Suprapubic skin (tissue), 4 donors: Measurements from ENCODE around the gene TAPT1. TPM values are rescaled to one million over a fixed set of nuclear protein-coding genes. Genes with fewer than 3 reads are reported as not detected.

Source experiments
- DNase-seq, 2 donors: peaks; one replicate each; pipeline ENCODE4 v3.0.0-alpha.2; 2019; ENCODE audit warnings: low spot score in 2 of 2
- H3K27ac ChIP-seq: fragments of 200-600 bp; sonication (generic); one replicate; pipeline ENCODE4 v1.5.1; 2019
- H3K27me3 ChIP-seq: fragments of 200-600 bp; sonication (generic); one replicate; pipeline ENCODE4 v1.5.1; 2019
- H3K36me3 ChIP-seq: fragments of 200-600 bp; sonication (generic); one replicate; pipeline ENCODE4 v1.5.1; 2019
- H3K4me1 ChIP-seq: fragments of 200-600 bp; sonication (generic); one replicate; pipeline ENCODE4 v1.5.1; 2019
- H3K4me3 ChIP-seq: fragments of 200-600 bp; sonication (generic); one replicate; pipeline ENCODE4 v1.5.1; 2019; ENCODE audit warnings: mild to moderate bottlenecking
- H3K9me3 ChIP-seq: fragments of 200-600 bp; sonication (generic); one replicate; pipeline ENCODE4 v1.5.1; 2019
- CTCF ChIP-seq, 2 donors: fragments of 200-600 bp in 1 of 2; fragments of 450-650 bp in 1 of 2; sonication (generic) in 1 of 2; IDR thresholded peaks; one replicate each; pipeline ENCODE4 v1.5.1; 2016 to 2019; ENCODE audit warnings: antibody characterized with exemption in 2 of 2, mild to moderate bottlenecking in 1 of 2, moderate library complexity in 1 of 2
- EP300 ChIP-seq: sonication (generic); formaldehyde crosslinking; IDR thresholded peaks from one replicate; pipeline ENCODE4 v1.6.1; 2017; ENCODE audit warnings: antibody characterized with exemption
- POLR2A ChIP-seq, 2 donors: fragments of 450-650 bp; IDR thresholded peaks; one replicate each; pipeline ENCODE4 v1.6.1; 2017; ENCODE audit warnings: antibody characterized with exemption in 2 of 2, mild to moderate bottlenecking in 2 of 2, moderate library complexity in 2 of 2
- POLR2AphosphoS5 ChIP-seq, 3 donors: sonication (generic); formaldehyde crosslinking; IDR thresholded peaks; one replicate each; pipeline ENCODE4 v1.6.1; 2017; ENCODE audit warnings: antibody characterized with exemption in 3 of 3
- WGBS: methylation state at CpG from one replicate; pipeline ENCODE4 v1.1.5; 2018; 5-methylcytosine and 5-hydroxymethylcytosine counted together
- total RNA-seq, 4 donors: library from RNA; depleted of rRNA; stranded (reverse); fragments of >200 nt; gene quantifications; one replicate each; pipeline ENCODE4 v1.1.0, GENCODE V29; 2016

The TAPT1 gene
- total RNA-seq, 4 donors from 2014 or later, result 15.3 to 57.2 (median 23.7) TPM

- TF ChIP-seq CTCF (IDR thresholded peaks at IDR 0.05), result no peak
- no peak for TF ChIP-seq POLR2A (IDR thresholded peaks at IDR 0.05)
- TF ChIP-seq EP300, result no peak
- no peak for TF ChIP-seq POLR2AphosphoS5 (IDR thresholded peaks at IDR 0.05)
- no peak overlapping the region for H3K4me3 ChIP-seq
- no peak for DNase-seq
- no peaks in the 10 kb centered on the region for H3K27me3 ChIP-seq
- no peaks in the 10 kb centered on the region for H3K4me1 ChIP-seq
- no peaks in the 10 kb centered on the region for H3K36me3 ChIP-seq
- H3K27ac ChIP-seq, result no peak overlapping the region
- no peaks in the 10 kb centered on the region for H3K9me3 ChIP-seq
- WGBS, result 75% methylated on average over 4 of the region's 4 CpGs
Measured at GRCh38 chr4:16120720-16121119, 105.6 kb downstream of the TAPT1 start.

DNA sequence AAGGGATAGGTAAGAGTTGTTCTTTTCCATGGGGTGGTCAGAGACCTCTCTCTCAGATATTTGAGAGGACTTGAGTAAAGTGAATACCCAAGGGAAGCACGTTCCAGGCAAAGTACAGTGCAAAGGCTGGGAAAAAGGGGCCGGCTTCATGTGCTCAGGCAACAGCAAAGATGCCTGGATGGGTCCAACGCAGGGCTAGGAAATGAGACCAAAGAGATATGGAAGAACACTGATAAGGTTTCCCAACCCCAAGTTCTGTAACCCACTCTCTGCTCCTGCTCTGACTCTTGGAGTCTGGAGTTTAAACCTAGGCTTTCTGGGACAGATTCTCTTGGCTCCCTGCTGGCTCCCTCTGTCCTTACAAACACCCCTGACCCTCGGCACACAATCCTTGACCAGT, 106.3 kb downstream of the TAPT1 start:
- H3K4me3 ChIP-seq, result no peak overlapping the region
- TF ChIP-seq POLR2A (IDR thresholded peaks at IDR 0.05) (no peak), POLR2AphosphoS5 (IDR thresholded peaks at IDR 0.05) (no peak), CTCF (IDR thresholded peaks at IDR 0.05) (no peak), EP300 (no peak)
- no peak for DNase-seq
- no peaks in the 10 kb centered on the region for H3K4me1 ChIP-seq
- WGBS, result 91% methylated on average over 4 of the region's 4 CpGs
- no peaks in the 10 kb centered on the region for H3K27me3 ChIP-seq
- no peak overlapping the region for H3K27ac ChIP-seq
- no peaks in the 10 kb centered on the region for H3K9me3 ChIP-seq
- H3K36me3 ChIP-seq, result no peaks in the 10 kb centered on the region

- no peak for DNase-seq
- TF ChIP-seq POLR2A (IDR thresholded peaks at IDR 0.05) (no peak), POLR2AphosphoS5 (IDR thresholded peaks at IDR 0.05) (no peak), CTCF (IDR thresholded peaks at IDR 0.05) (no peak), EP300 (no peak)
- Histone ChIP-seq H3K36me3 (no peaks in the 10 kb centered on the region), H3K9me3 (no peaks in the 10 kb centered on the region), H3K27me3 (no peaks in the 10 kb centered on the region), H3K4me1 (no peaks in the 10 kb centered on the region), H3K4me3 (no peak overlapping the region), H3K27ac (no peak overlapping the region)
- WGBS, result 14% methylated on average over 2 of the region's 2 CpGs
Measured at GRCh38 chr4:16118090-16118489, 108.2 kb downstream of the TAPT1 start.

DNA sequence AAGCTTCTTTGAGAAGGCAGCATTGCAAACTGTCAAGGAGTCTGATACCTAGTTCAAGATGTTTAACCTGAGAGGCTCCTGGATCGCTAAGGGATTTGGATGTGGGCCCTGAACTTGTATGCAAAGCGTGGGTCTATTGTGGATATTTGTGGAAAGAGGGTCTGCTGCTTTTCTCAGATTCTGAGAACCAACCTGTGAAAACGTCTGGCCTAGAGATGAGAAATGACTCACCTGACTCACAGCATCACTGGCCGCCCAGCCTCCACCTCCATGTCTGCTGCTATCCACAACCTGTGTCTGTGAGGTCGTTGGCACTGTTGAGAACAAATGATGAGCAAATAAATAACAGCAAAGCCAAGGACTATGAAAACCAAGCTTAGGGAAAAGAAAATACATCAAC, 109.1 kb downstream of the TAPT1 start:
- Histone ChIP-seq H3K9me3 (no peaks in the 10 kb centered on the region), H3K4me1 (no peaks in the 10 kb centered on the region), H3K27ac (no peak overlapping the region), H3K27me3 (no peaks in the 10 kb centered on the region), H3K4me3 (no peak overlapping the region), H3K36me3 (no peaks in the 10 kb centered on the region)
- no peak for TF ChIP-seq POLR2A (IDR thresholded peaks at IDR 0.05)
- DNase-seq, result no peak
- WGBS, result 86% methylated on average over 5 of the region's 5 CpGs

DNA sequence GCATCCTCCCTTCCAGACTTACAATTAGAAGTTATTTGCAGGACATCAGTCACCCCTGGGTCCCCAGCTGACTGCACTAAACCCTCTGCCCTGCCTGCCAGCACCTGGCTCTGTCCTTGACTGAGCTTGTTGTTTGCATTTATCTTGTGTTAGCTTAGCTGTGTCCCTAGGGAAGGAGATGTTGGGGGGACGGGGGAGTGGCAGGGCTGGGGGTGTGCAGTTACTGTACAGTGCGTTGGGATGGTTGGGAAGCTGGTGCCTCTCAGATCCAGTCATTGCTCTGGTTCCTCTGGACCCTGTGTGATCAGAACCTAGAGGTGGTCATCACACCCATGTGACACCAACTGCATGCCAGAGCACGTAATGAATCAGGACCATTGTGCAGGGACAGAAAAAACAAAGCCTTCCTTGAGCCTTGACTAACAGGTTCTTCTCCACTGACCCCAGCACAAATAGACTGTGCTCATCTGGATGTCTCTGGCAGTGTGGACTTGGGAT, 109.7 kb downstream of the TAPT1 start:
- Histone ChIP-seq H3K27me3 (no peaks in the 10 kb centered on the region), H3K9me3 (no peaks in the 10 kb centered on the region), H3K4me3 (no peak overlapping the region), H3K36me3 (no peaks in the 10 kb centered on the region), H3K4me1 (no peaks in the 10 kb centered on the region), H3K27ac (no peak overlapping the region)
- no peak for DNase-seq
- WGBS, result 74% methylated on average over 3 of the region's 3 CpGs
- TF ChIP-seq POLR2A (IDR thresholded peaks at IDR 0.05), result no peak

- H3K4me3 ChIP-seq, result no peak overlapping the region
- H3K27me3 ChIP-seq, result no peaks in the 10 kb centered on the region
- no peak for TF ChIP-seq POLR2AphosphoS5 (IDR thresholded peaks at IDR 0.05)
- no peak for TF ChIP-seq EP300
- no peak for TF ChIP-seq POLR2A (IDR thresholded peaks at IDR 0.05)
- no peak for TF ChIP-seq CTCF (IDR thresholded peaks at IDR 0.05)
- no peak overlapping the region for H3K27ac ChIP-seq
- H3K36me3 ChIP-seq, result no peaks in the 10 kb centered on the region
- H3K4me1 ChIP-seq, result no peaks in the 10 kb centered on the region
- 95% methylated on average over 7 of the region's 7 CpGs for WGBS
- no peaks in the 10 kb centered on the region for H3K9me3 ChIP-seq
- no peak for DNase-seq
Measured at GRCh38 chr4:16116019-16116418, 110.3 kb downstream of the TAPT1 start.
